ENCODE results near the gene FUCA1.

GRCh38 chr1:23864801-23865542 is 3.1 kb downstream of the FUCA1 start:
- no peak for TF ChIP-seq POLR2A (IDR thresholded peaks at IDR 0.05; ENCODE audit: low read length)
- TF ChIP-seq GATA1 (IDR thresholded peaks at IDR 0.05; ENCODE audit: low read depth, low read length) = no peak

Measured in erythroblast (primary cell).